ENCODE measurements around the gene BDH1. TPM values are rescaled to one million over a fixed set of nuclear protein-coding genes. Genes with fewer than 3 reads are reported as not detected.

BDH1 gene
- polyA plus RNA-seq, 3 donors, result 39.9 to 44.2 (median 40.0) TPM

DNA sequence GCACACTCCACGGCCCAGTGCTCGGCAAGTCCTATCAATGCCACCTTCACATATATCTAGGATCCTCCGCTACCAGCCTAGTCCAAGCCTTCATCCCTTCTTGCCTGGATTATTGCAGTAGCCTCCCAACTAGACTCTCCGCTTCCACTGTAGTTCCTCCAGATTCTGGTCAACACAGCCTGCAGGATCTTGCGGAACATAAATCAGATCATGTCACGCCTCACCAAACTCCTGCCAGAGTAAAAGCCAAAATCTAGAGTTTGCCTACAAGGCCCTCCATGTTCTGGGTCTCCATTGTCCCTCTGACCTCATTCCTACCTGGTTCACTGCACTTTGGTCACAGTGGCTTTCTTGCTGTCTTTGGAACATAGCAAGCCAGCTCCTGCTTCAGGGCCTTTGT lies 3.6 kb downstream of the BDH1 start:
- no peak for DNase-seq (ENCODE audit: low read depth in 3 of 3, low spot score in 2 of 3)

DNA sequence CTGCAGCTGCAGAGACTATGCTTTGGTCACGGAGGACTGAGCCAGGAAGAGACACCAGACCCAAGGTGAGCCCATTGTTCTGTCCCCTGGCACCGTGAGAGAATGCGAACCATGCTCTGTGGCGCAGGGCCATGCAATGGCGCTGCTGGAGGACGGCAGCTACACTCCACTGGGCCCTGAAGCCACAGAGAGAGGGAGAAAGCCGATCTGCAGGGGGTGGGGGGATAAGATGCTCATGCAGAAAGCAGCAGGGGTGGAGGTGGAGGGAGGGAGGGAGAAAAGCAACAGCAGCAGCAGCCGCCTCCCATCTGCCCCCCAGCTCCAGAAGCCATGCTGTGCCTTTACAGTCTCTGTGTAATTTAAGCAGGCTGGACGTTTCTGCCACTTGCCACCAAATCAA lies 5.3 kb downstream of the BDH1 start:
- DNase-seq (ENCODE audit: low read depth in 3 of 3, low spot score in 2 of 3), result no peak

DNA sequence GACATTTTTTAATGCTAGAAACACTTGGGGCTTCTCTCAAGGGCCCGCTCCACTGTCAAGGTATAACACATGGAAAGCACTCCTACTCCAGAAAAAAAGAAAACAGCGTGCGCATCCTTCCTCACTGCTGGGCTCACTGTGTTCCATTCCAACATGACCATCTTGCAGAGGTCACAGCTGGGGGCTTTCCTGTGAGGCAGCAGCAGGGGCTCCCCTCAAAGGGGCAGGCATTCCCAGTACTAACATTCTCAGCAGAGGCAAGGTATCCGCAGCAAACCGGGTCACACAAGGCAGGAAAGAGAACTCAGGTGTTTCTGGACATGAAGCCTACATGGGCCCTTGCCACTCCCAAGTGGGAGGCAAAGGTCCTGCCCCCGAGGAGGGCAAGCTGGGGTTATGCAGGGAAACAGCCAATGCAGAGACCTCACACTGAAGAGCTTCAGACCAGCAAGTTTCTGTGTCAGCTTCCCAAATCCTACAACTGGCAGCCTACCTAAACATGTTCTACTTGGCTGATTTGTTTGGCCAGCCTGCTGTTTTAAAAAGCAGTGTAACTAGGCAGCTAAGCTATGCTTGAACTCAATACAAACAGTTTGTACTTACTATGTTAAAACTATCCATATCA lies 6.4 kb downstream of the BDH1 start:
- DNase-seq (ENCODE audit: low read depth in 3 of 3, low spot score in 2 of 3), result no peak

DNA sequence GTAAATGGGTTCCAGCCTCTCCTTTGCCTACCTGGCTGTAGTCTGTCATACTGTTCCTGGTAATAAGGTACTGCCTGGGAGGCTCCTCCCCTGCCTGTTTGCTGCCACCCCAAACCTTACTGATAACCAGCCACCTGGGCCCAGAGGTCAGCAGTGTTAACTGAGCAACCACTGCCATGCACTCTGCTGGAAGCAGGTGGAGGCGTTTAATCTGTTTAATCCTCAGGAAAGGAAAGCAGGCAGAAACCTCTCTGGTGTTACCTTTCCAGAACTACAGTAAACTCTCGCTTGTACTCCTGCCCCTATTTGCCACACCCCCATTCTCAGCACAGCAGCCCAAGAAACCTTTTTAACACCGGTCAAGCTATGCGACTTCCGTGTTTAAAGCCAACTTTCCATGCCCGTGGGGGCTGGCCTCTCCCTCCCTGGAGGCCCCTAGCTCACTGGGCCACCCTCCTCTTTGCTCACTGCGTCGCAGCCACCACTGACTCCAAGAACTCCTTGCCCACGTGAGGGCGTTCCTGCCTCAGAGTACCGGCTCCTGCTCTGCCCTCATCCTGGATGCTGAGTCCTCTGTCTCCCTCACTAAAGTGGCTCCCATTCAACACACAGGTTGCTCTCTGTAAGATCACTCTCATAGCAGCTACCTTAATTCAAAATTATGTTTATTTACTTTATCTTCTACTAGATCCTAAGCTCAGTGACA lies 8.3 kb downstream of the BDH1 start:
- DNase-seq (ENCODE audit: low read depth in 3 of 3, low spot score in 2 of 3), result no peak

DNA sequence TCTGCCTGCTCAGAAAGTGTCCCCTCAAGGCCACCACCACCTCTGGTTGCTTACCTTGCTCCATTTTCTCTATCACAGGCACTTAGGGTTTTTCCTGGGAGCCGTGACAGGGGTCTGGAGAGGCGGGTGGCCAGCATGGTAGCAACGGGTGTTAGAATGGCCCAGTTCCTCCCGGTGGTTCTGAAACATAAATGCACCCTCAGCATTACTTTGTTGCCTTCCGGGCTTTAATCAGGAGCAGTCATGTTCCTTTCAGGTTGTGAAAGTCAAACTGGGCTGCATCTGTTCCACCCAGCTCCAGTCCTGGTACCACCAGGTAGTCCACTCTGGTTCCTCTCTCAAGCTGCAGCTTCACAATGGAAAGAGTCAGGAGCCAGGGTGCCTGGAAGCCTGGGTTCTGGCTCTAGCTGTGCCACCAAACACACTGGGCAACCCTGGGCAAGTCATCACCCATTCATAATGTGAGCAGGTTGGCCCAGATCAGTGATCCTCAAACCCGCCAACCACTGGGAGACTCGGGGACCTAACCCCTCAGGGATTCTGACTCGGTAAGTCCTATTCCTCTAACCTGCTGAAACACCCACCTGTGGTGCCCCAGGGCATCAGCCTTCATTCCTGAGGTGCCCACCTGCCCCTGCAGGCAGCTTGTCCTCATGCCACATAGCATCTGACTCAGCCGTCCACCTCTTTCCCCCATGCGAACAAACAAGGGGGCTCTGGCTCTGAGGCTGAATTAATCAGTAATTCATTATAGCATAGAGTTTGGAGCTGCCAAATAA lies 9.3 kb downstream of the BDH1 start:
- DNase-seq (ENCODE audit: low read depth in 3 of 3, low spot score in 2 of 3), result no peak

DNA sequence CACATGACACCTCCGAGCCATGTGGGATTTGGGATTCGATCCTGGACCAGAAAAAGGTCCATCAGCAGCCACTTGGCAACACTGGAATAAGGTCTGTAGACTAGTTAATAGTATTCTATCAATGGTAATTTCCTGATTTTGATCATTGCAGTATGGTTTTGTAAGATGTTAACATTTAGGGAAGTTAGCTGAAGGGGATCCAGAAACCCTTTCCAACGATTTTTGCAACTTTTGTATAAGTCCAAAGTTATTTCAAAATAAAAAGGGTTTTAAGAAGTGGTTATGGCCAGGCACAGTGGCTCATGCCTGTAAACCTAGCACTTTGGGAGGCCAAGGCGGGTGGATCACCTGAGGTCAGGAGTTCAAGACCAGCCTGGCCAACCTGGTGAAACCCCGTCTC lies 10.2 kb downstream of the BDH1 start:
- DNase-seq (ENCODE audit: low read depth in 3 of 3, low spot score in 2 of 3), result no peak

DNA sequence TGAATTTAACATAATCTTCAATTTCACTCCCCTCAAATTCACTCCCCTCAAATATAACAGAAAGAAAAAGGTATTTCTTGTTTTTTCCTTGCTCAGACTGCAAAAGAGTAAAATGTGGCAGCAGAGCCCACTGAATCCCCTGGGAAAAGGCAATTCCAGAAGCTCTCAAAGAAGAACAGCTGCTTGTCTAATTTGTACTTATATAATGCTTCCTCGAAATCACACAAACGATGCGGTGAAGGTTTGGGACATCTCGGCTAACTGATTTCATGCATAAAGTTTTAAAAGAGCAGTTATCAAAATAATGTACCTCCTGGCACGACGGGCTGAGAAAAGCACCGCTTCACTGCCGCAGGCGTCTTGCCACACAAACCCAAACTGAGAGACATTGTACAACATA lies 10.7 kb downstream of the BDH1 start:
- DNase-seq (ENCODE audit: low read depth in 3 of 3, low spot score in 2 of 3), result no peak

DNA sequence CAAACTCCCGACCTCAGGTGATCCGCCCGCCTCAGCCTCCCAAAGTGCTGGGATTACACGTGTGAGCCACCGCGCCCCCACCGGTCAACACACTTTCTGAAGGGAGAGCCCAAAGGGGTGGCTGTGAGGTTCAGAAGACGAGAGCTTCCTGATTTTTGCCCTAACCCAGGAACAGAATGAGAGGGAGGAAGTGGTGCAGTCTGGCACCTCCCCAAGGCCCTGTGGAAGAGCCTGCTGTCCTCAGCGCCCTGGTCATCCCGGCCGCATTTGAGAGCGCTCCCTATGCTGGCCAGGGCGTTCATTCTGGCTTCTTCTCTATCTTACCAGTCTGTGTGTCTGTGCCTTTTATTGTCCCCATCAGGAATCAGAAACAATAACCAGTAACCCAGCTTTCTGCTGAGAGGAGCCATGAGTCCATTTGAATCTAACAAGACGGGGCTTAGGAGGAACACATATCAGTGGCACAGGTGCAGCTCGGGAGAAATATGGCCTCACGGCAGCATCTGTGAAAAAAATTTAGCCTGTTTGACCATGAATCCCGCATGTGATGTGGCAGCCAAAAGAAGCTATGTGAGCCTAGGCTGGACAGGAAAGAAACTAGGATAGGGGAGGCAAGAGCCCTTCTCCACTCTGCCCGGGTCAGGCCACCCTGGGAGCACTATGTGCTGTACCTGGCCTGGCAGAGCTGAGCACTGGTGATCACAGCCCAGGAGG lies 12.9 kb downstream of the BDH1 start:
- no peak for DNase-seq (ENCODE audit: low read depth in 3 of 3, low spot score in 2 of 3)

DNA sequence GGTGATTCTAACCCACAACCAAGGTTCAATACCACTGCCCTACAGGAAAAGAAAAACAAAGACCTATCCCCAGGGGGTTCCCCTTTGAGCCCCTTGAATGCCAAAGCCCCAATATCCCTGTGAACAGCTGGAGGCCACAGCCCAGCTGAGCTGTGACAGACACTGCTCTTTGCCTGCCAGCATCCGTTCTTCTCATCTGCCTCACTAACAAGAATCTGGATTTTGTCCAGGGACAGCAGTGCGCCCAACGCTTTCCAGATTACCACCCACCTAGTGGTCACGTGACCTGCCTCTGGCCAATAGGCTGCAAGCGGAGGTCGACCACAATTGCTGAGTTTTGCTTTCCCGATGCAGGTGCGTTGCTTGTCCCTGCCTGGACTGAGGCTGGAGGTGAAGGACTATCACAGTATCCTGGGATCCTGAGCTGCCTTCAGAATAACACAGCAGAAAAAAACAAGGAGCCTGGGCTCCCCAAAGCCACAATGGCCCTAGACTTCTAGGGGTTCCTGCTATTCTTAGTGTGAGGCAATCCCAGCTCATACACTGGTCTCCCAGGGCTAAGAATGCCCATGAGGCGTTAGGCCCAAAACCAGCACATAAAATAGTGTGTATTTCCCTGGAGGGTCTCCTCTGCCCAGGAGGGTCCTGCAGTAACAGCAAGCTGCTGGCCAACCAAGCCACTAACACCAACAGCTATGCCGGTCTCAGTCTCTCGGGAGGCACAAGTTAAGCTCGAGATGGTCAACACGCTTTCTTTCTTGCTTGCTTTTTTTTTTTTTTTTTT lies 13.8 kb downstream of the BDH1 start:
- no peak for DNase-seq (ENCODE audit: low read depth in 3 of 3, low spot score in 2 of 3)

DNA sequence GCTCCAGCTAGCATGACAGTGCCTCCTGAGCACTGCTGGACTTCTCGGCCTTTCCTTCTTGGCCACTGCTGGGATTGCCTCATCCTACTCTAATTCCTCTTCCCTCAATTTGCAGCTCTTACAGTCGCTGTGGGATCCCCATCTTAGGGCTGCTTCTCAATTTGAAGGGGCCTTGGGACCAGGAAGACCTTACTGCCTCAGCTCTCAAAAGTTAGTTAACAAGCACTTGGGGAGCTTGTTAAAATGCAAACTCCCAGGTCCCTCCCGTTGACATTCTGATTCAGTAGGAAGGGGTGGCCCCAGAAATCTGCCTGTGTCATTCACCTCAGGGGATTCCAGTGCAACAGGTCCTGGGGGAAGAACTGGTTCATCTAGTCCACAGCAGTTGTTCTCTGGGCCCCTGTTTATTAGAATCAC lies 14.8 kb downstream of the BDH1 start:
- DNase-seq (ENCODE audit: low read depth in 3 of 3, low spot score in 2 of 3), result no peak

DNA sequence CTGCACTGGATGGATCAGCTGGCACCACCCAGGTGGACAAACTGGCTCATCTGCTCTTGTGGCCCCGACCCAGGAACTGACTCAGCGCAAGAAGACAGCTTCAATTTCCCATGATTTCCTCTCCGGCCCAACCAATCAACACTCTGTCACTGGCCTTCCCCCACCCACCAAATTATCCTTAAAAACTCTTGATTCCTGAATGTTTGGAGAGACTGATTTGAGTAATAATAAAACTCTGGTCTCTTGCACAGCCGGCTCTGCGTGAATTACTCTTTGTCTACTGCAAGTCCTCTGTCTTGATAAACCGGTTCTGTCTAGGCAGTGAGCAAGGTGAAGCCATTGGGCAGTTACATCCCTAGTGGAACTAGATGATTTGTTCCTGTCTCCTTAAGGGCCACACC lies 16.1 kb downstream of the BDH1 start:
- no peak for DNase-seq (ENCODE audit: low read depth in 3 of 3, low spot score in 2 of 3)

DNA sequence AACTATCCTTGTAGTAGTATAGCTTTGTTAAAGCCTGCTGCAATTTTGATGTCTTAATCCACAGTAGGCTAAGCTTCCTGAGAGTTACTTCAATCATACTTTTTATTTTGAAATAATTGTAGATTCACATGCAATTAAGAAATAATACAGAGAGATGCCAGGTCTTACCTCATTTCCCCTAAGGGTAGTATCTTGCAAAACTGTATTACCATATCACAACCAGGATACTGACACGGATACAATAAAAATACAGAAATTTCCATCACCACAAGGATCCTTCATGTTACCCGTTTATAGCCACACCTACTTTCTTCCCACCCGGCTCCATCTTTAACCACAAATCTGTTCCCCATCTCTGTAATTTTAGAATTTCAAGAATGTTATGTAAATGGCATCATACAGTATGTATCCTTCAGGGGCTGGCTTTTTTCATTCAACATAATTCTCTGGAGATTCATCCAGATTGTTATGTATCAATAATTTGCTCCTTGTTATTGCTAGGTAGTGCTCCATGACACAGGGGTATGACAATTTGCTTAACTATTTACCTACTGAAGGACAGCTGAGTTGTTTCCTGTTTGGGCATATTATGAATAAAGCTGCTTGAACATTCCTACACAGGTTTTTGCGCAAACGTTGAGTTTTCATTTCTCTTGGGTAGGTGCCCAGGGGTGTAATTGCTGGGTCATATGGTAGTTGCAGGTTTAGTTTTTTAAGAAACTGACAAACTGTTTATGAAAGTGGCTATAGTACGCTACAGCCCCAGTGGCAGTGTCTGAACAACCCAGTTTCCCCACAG lies 21.6 kb downstream of the BDH1 start:
- DNase-seq (ENCODE audit: low read depth in 3 of 3, low spot score in 2 of 3), result no peak

DNA sequence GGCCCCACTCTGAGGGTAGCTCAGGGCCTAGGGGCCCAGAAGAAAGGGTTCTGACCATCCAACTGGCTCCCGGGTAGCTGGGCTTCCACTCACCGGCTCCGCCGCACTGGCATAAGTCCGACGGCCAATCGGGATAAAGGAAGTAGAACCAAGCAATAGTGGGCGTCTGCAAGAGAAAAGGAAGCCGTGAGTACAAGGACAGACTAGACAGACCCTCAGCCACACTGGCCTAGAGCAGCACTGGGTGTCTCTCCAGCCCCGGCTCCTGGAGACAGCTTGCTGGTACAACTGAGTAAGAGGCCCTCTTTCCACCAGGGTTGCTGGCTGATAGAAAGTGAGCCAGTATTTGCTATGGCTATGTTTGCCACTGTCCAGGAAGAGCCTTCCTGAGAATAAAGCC lies 22.4 kb downstream of the BDH1 start:
- no peak for DNase-seq (ENCODE audit: low read depth in 3 of 3, low spot score in 2 of 3)

DNA sequence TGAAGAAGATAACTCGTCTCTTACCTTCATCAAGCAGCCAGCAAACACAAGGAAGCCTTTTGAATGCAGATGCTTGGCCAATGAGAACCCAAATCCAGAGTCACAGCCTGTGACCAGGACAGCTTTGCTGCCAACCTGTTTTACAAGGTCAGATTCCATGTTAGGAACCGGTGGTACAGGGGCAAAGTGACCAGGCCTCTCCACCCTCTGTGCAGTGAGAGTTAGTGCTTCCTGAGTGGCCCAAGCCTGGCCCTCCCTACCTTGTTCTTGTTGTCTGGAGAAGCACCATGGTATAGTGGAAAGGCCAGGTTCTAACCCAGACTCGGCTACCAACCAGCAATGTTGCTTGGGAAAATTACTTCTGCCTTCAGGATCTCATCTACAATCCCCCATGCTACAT lies 23.4 kb downstream of the BDH1 start:
- no peak for DNase-seq (ENCODE audit: low read depth in 3 of 3, low spot score in 2 of 3)

DNA sequence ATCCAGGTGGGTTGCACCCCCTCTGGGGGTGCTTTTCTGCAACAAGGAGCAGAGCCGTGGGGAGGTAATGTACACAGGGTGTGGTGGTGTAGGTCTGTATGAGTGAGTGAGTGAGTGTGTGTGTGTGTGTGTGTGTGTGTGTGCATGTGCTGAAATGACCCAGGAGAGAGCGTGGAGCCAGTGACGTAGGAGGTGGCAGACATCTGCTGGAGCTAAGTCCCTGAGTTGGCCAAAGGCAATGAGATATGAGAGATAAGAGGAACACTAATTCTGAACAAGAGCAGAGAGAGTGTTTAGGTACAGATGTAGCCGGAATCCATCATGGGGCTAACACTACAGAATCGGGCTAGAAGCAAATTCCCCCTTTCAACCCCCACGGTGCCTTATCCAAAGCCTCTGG lies 27.6 kb downstream of the BDH1 start:
- DNase-seq (ENCODE audit: low read depth in 3 of 3, low spot score in 2 of 3), result no peak

DNA sequence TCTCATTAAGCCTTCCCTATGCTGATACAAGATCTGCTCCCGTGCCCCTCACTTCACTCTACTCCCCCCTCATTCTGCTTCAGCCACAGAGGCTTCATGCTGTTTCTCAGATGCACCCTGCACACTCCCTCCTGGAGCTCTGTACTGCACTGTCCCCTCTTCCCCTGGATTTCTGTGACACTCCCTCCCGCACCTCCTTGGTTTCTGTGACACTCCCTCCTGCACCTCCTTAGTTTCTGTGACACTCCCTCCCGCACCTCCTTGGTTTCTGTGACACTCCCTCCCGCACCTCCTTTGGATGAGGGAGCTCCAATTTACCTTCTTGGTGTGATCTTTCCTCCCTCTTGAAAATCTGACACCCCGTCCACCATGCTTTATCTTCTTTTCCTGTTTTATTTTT lies 28.2 kb downstream of the BDH1 start:
- DNase-seq (ENCODE audit: low read depth in 3 of 3, low spot score in 2 of 3), result no peak

DNA sequence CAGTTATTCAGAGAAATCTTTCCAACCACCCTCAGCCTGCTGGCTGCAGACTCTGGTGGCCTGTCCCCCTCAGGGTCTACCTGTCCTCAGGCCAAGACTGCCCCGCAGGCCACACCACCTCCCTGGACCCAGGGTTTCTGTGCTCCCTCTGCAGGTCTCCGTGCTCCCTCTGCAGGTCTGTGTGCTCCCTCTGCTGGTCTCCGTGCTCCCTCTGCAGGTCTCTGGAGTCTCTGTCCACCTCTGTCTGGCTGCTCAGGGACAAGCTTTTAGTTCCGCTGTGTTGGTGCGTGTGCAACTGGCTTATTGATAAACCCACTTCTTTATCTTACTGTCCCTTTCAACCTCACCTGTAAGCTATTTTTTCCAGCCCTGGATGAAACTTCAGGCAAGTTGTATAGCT lies 30.1 kb downstream of the BDH1 start:
- no peak for DNase-seq (ENCODE audit: low read depth in 3 of 3, low spot score in 2 of 3)

DNA sequence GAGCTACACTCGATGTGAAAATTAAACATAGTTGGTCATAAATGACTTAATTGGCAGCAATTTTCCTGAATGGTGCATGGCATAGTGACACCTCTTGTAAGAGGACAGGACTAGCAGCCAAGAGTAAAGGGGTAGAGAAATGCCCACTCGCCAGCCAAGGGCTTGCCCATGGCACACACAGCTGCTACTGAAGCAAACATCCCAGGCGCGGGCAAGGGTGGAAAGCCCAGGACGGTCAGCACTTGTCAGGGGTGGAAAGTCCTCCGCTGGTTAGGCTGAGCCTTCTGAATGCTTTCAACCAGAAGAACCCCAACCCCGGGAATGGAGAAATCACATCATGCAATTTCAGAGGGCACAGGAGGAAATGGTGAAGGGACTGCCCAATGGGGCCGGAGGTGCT lies 31.6 kb downstream of the BDH1 start:
- no peak for DNase-seq (ENCODE audit: low read depth in 3 of 3, low spot score in 2 of 3)

DNA sequence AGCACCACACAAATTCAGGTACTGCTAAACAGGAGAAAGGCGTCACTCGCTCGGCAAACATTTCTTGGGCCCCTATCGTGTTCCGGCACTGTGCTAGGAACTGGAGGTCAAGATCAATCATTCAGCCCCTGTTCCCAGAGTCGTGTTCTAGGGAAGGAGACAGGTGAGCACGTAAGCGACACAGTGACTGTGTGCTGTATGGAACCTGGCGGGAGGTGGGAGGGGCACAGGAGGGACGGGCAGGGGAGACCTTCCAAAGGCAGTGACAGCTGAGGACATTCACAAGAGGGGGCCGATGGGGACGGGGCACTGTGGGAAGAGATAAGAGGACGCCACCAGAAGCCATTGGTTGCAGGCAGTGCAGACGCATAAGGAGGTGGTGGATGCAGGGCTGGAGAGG lies 32.2 kb downstream of the BDH1 start:
- no peak for DNase-seq (ENCODE audit: low read depth in 3 of 3, low spot score in 2 of 3)

All from right renal cortex interstitium (tissue), 3 donors.